ENCODE measurements around the gene CEACAM19. TPM values are rescaled to one million over a fixed set of nuclear protein-coding genes. Genes with fewer than 3 reads are reported as not detected.
A peak's percentile ranks its signal among the peaks of the same experiment; 100 is the strongest.

CEACAM19 gene
- total RNA-seq, 2 experiments from 2014 or later: not detected

GRCh38 chr19:44689290-44690130 lies 18.2 kb downstream of the CEACAM19 start:
- no peak overlapping the region for H3K4me2 ChIP-seq (ENCODE audit: low read length)

GRCh38 chr19:44690131-44690440 lies 18.8 kb downstream of the CEACAM19 start:
- peaks cover 26% of the 10 kb centered on the region for H3K4me1 ChIP-seq (ENCODE audit: insufficient read depth, low read length, poor library complexity, severe bottlenecking)
- H3K79me2 ChIP-seq (ENCODE audit: insufficient read depth, low read depth, low read length): no peaks in the 10 kb centered on the region
- CTCF ChIA-PET (ENCODE audit: unreplicated experiment): no interaction called here
- H3K4me3 ChIP-seq (ENCODE audit: low read depth, low read length, poor library complexity, severe bottlenecking): no peak overlapping the region
- no peak overlapping the region for H3K27ac ChIP-seq (ENCODE audit: low read depth, low read length, poor library complexity, severe bottlenecking)
- intact Hi-C loops (cut with micrococcal nuclease; ENCODE audit: unreplicated experiment): no loop called here
- no peak for TF ChIP-seq EZH2phosphoT487 (IDR thresholded peaks at IDR 0.05; ENCODE audit: borderline replicate concordance, low read depth, low read length)
- no peak for TF ChIP-seq CTCF (conservative IDR thresholded peaks at IDR 0.05; ENCODE audit: low read length)
- POLR2A ChIA-PET: no interaction called here
- no TSS peak for BruUV-seq (replicated peaks)
- DNase-seq (ENCODE audit: low spot score): no peak
- no peaks in the 10 kb centered on the region for H3K9me3 ChIP-seq (ENCODE audit: low read length)
- H3K4me2 ChIP-seq (ENCODE audit: low read length): no peak overlapping the region
- no peaks in the 10 kb centered on the region for H3K36me3 ChIP-seq (ENCODE audit: insufficient read depth, low read length)
- H3K9me2 ChIP-seq (ENCODE audit: insufficient read depth, low read length): no peaks in the 10 kb centered on the region
- H4K20me1 ChIP-seq (ENCODE audit: insufficient read depth, low read length): no peaks in the 10 kb centered on the region
- no peak overlapping the region for H2AFZ ChIP-seq (ENCODE audit: low read length)

More at GRCh38 chr19:44689290-44690130, 18.2 kb downstream of the CEACAM19 start:
- Histone ChIP-seq H3K36me3 (ENCODE audit: insufficient read depth, low read length) (no peaks in the 10 kb centered on the region), H3K27ac (ENCODE audit: low read depth, low read length, poor library complexity, severe bottlenecking) (no peak overlapping the region), H3K79me2 (ENCODE audit: insufficient read depth, low read depth, low read length) (no peaks in the 10 kb centered on the region), H2AFZ (ENCODE audit: low read length) (no peak overlapping the region), H3K9me3 (ENCODE audit: low read length) (no peaks in the 10 kb centered on the region), H4K20me1 (ENCODE audit: insufficient read depth, low read length) (no peaks in the 10 kb centered on the region), H3K9me2 (ENCODE audit: insufficient read depth, low read length) (no peaks in the 10 kb centered on the region), H3K4me1 (ENCODE audit: insufficient read depth, low read length, poor library complexity, severe bottlenecking) (peaks cover 29% of the 10 kb centered on the region), H3K4me3 (ENCODE audit: low read depth, low read length, poor library complexity, severe bottlenecking) (no peak overlapping the region)
- no peak for TF ChIP-seq EZH2phosphoT487 (IDR thresholded peaks at IDR 0.05; ENCODE audit: borderline replicate concordance, low read depth, low read length)
- peak; percentile 95 for TF ChIP-seq CTCF (conservative IDR thresholded peaks at IDR 0.05; ENCODE audit: low read length)
- ChIA-PET POLR2A (interaction anchor here (0.6 kb wide), 1 partner anchor 152 kb away, joined by 4 read pairs; no protein-coding TSS in a partner anchor), CTCF (ENCODE audit: unreplicated experiment) (interaction anchor here (0.8 kb wide), 1 partner anchor 76 kb away, joined by 8 read pairs; no protein-coding TSS in a partner anchor)
- peak; percentile 73 for DNase-seq (ENCODE audit: low spot score)
- no TSS peak for BruUV-seq (replicated peaks)
- intact Hi-C loops (cut with micrococcal nuclease; ENCODE audit: unreplicated experiment): loop anchor here (1.0 to 2.0 kb wide), 2 partner anchors 81 to 155 kb away; no protein-coding TSS in a partner anchor

GRCh38 chr19:44692379-44692721 lies 21.1 kb downstream of the CEACAM19 start:
- Histone ChIP-seq H3K4me3 (ENCODE audit: low read depth, low read length, poor library complexity, severe bottlenecking) (peak overlapping the region; percentile 6), H3K27ac (ENCODE audit: low read depth, low read length, poor library complexity, severe bottlenecking) (no peak overlapping the region), H3K4me2 (ENCODE audit: low read length) (peak overlapping the region; percentile 49), H2AFZ (ENCODE audit: low read length) (peak overlapping the region; percentile 81; the same call in 1 of the 2 replicates), H4K20me1 (ENCODE audit: insufficient read depth, low read length) (no peaks in the 10 kb centered on the region), H3K79me2 (ENCODE audit: insufficient read depth, low read depth, low read length) (no peaks in the 10 kb centered on the region), H3K9me3 (ENCODE audit: low read length) (no peaks in the 10 kb centered on the region), H3K36me3 (ENCODE audit: insufficient read depth, low read length) (no peaks in the 10 kb centered on the region), H3K4me1 (ENCODE audit: insufficient read depth, low read length, poor library complexity, severe bottlenecking) (peaks cover 13% of the 10 kb centered on the region), H3K9me2 (ENCODE audit: insufficient read depth, low read length) (no peaks in the 10 kb centered on the region)
- TF ChIP-seq CTCF (conservative IDR thresholded peaks at IDR 0.05; ENCODE audit: low read length) (no peak), EZH2phosphoT487 (IDR thresholded peaks at IDR 0.05; ENCODE audit: borderline replicate concordance, low read depth, low read length) (no peak)
- intact Hi-C loops (cut with micrococcal nuclease; ENCODE audit: unreplicated experiment): no loop called here
- DNase-seq (ENCODE audit: low spot score): no peak
- no TSS peak for BruUV-seq (replicated peaks)
- POLR2A ChIA-PET: no interaction called here
- CTCF ChIA-PET (ENCODE audit: unreplicated experiment): no interaction called here
